ENCODE data around the gene EXOSC10. TPM values are rescaled to one million over a fixed set of nuclear protein-coding genes. Genes with fewer than 3 reads are reported as not detected.
"Not testable (repeated sequence)": the region's sequence is repeated elsewhere in the genome, so short reads cannot be mapped to it uniquely, and the experiment has no call there.

The EXOSC10 gene
- total and polyA plus RNA-seq, 9 of the 15 experiments (the other 6 are each of a cell fraction or from before 2014, with no cell fraction given) = 23.4 to 150 (median 105) TPM

DNA sequence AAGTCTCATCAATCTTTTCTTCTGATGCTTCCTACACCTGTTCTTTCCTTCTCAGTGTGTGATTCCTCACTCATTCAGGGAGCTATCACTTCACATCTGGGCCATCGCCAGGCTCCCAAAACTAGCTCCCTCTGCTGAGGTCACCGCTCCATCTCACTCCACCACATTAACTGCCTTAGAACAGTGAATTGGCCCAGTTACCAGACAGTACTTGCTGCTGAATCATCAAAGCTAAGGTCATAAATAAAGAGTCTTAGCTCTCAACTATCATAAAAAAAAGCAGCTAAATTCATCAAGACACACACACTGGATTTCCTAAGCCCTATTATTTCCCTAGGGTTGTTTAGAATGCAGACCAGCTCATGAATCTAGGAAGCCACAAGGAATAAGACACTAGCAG, 21.0 kb downstream of the EXOSC10 start:
- in situ Hi-C loops (cut with MboI) (no loop called here), intact Hi-C loops (cut with micrococcal nuclease) (no loop called here)
- H3K9me3 ChIP-seq (replicated peaks; ENCODE audit: control insufficient read depth, insufficient read depth, low read depth, low read length) = no peaks in the 10 kb centered on the region
- no peak overlapping the region for H3K27ac ChIP-seq (ENCODE audit: extremely low read depth, low read depth, low read length)
- no peaks in the 10 kb centered on the region for H3K9me1 ChIP-seq (ENCODE audit: control insufficient read depth, insufficient read depth, low read length)
- no peak overlapping the region for H2AFZ ChIP-seq (ENCODE audit: low read depth, low read length)
- BruUV-seq (replicated peaks) = no TSS peak
- DNase-seq (ENCODE audit: extremely low read depth in 1 of 4, low spot score in 3 of 4) (no peak), ATAC-seq (no peak), FAIRE-seq (no peak)
- WGBS (ENCODE audit: insufficient coverage, low coverage, missing lambda C conversion rate) = 89% methylated on average over 2 of the region's 2 CpGs
- CTCF ChIA-PET (ENCODE audit: low intra/inter-chr PET ratio) = interaction anchor here (0.6 kb wide), 1 partner anchor 102 kb away, joined by 4 read pairs; no protein-coding TSS in a partner anchor
- no peaks in the 10 kb centered on the region for H3K27me3 ChIP-seq (ENCODE audit: control insufficient read depth in 2 of 2, insufficient read depth in 2 of 2, low read length in 2 of 2)
- H4K20me1 ChIP-seq (replicated peaks; ENCODE audit: control insufficient read depth, insufficient read depth, low read length) = no peaks in the 10 kb centered on the region
- peaks cover 90% of the 10 kb centered on the region for H3K36me3 ChIP-seq (ENCODE audit: control insufficient read depth, insufficient read depth, low read length)
- no peak overlapping the region for H3K4me2 ChIP-seq (ENCODE audit: insufficient read depth, low read length)
- H3K9ac ChIP-seq (ENCODE audit: insufficient read depth in 1 of 2, low read depth in 2 of 2, low read length in 2 of 2) = no peak overlapping the region
- POLR2A ChIA-PET = interaction anchor here (0.7 to 3.0 kb wide), 7 partner anchors 9 to 789 kb away, joined by 3 to 10 read pairs (median 4); partner anchors contain the start of gene EXOSC10
- TF ChIP-seq PRMT5 (CRISPR knock-in tag; IDR thresholded peaks at IDR 0.05) (no peak), PHB2 (IDR thresholded peaks at IDR 0.05; ENCODE audit: low read depth) (no peak), PHF20 (IDR thresholded peaks at IDR 0.05; ENCODE audit: partially characterized antibody) (no peak), RBM15 (IDR thresholded peaks at IDR 0.05; ENCODE audit: insufficient read depth, low read length) (no peak), SMAD2 (IDR thresholded peaks at IDR 0.05; ENCODE audit: low read depth, low read length) (no peak), SMAD3 (CRISPR knock-in tag; conservative IDR thresholded peaks at IDR 0.05) (no peak), MED1 (CRISPR knock-in tag; IDR thresholded peaks at IDR 0.05; ENCODE audit: borderline replicate concordance) (no peak), ARID1B (IDR thresholded peaks at IDR 0.05) (no peak), CBX3 (IDR thresholded peaks at IDR 0.05; ENCODE audit: borderline replicate concordance in 1 of 2, low read length in 2 of 2) (no peak)
- H3K4me3 ChIP-seq = no peak overlapping the region
- H3K4me1 ChIP-seq (replicated peaks in 1 of 2; ENCODE audit: control insufficient read depth in 2 of 2, insufficient read depth in 2 of 2, low read length in 2 of 2) = no peaks in the 10 kb centered on the region
- H3K79me2 ChIP-seq (ENCODE audit: control insufficient read depth, insufficient read depth, low read length) = no peaks in the 10 kb centered on the region

DNA sequence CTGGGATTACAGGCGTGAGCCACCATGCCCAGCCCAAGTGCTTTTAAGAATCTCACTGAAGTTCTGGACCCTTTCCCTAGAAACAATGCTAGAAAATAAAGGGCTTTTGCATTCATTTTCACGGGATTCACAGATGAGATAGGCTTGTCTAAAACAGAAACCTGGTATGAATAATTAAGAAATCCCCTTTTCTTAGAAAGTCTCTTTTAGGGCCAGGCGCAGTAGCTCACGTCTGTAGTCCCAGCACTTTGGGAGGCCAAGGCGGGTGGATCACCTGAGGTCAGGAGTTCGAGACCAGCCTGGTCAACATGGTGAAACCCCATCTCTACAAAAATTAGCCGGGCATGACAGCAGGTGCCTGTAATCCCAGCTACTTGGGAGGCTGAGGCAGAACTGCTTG, 26.3 kb downstream of the EXOSC10 start:
- WGBS (ENCODE audit: insufficient coverage, low coverage, missing lambda C conversion rate) = 92% methylated on average over 7 of the region's 7 CpGs

More for the DNA sequence above, 26.3 kb downstream of the EXOSC10 start:
- H3K79me2 ChIP-seq (ENCODE audit: control insufficient read depth, insufficient read depth, low read length); H3K4me2 ChIP-seq (ENCODE audit: insufficient read depth, low read length); ATAC-seq; H3K9me3 ChIP-seq (replicated peaks; ENCODE audit: control insufficient read depth, insufficient read depth, low read depth, low read length); BruUV-seq (replicated peaks); DNase-seq (ENCODE audit: extremely low read depth in 1 of 4, low spot score in 3 of 4); FAIRE-seq; H3K4me3 ChIP-seq; H3K4me1 ChIP-seq (replicated peaks in 1 of 2; ENCODE audit: control insufficient read depth in 2 of 2, insufficient read depth in 2 of 2, low read length in 2 of 2); in situ Hi-C loops (cut with MboI); H3K27me3 ChIP-seq (ENCODE audit: control insufficient read depth in 2 of 2, insufficient read depth in 2 of 2, low read length in 2 of 2); H3K27ac ChIP-seq (ENCODE audit: extremely low read depth, low read depth, low read length); H3K9ac ChIP-seq (ENCODE audit: insufficient read depth in 1 of 2, low read depth in 2 of 2, low read length in 2 of 2); H2AFZ ChIP-seq (ENCODE audit: low read depth, low read length); intact Hi-C loops (cut with micrococcal nuclease); CTCF ChIA-PET (ENCODE audit: low intra/inter-chr PET ratio); H3K9me1 ChIP-seq (ENCODE audit: control insufficient read depth, insufficient read depth, low read length); H4K20me1 ChIP-seq (replicated peaks; ENCODE audit: control insufficient read depth, insufficient read depth, low read length): not testable (repeated sequence)
- POLR2A ChIA-PET = interaction anchor here (1.5 kb wide), 2 partner anchors 8 to 12 kb away, joined by 3 to 4 read pairs; no protein-coding TSS in a partner anchor
- H3K36me3 ChIP-seq (ENCODE audit: control insufficient read depth, insufficient read depth, low read length) = peaks cover 94% of the 10 kb centered on the region

Measured in K562 (cell line).